H1 (cell line): ENCODE results near the gene MGMT. TPM values are rescaled to one million over a fixed set of nuclear protein-coding genes. Genes with fewer than 3 reads are reported as not detected.

Experiments used
- CTCF ChIA-PET: fragments of 300-600 bp; sonication (Branson Sonifier 250); formaldehyde crosslinking; loops from one replicate; lab custom pipeline; 2021; ENCODE audit not compliant: partially characterized antibody; lab: Charles Lee
- POLR2A ChIA-PET: fragments of 300-600 bp; sonication (Branson Sonifier 250); formaldehyde crosslinking; loops from one replicate; lab custom pipeline; 2021; ENCODE audit warnings: inconsistent platforms; ENCODE audit not compliant: partially characterized antibody; lab: Charles Lee
- DNase-seq, 2 experiments: peaks; one replicate each; pipeline versions ENCODE4 v3.0.0 to v3.0.0-alpha.2; 2010 to 2022; ENCODE audit warnings: low spot score in 2 of 2, low read depth in 1 of 2, mixed read lengths in 1 of 2
- FAIRE-seq: peaks from 2 replicates; lab custom pipeline; 2011; peaks lifted over from hg19 to GRCh38; lab: Jason Lieb, UNC
- H2AFZ ChIP-seq: 2 replicates; pipeline ENCODE4 v1.8.1; 2012; ENCODE audit warnings: low read length, inconsistent platforms
- H2AK5ac ChIP-seq: 2 replicates; pipeline ENCODE4 v1.6.1; 2013; ENCODE audit warnings: low read depth, low read length
- H2BK120ac ChIP-seq: replicated peaks from 2 replicates; pipeline ENCODE3; 2013; ENCODE audit warnings: low read depth, low read length, inconsistent platforms
- H2BK12ac ChIP-seq: 2 replicates; pipeline ENCODE4 v1.6.1; 2013; ENCODE audit warnings: low read depth, low read length
- H2BK15ac ChIP-seq: 2 replicates; pipeline ENCODE4 v1.6.1; 2013; ENCODE audit warnings: low read length
- H2BK20ac ChIP-seq: 2 replicates; pipeline ENCODE4 v1.6.1; 2013; ENCODE audit warnings: low read length
- H2BK5ac ChIP-seq: 2 replicates; pipeline ENCODE4 v1.6.1; 2013; ENCODE audit warnings: low read depth, low read length
- H3K14ac ChIP-seq: 2 replicates; pipeline ENCODE4 v1.6.1; 2013; ENCODE audit warnings: inconsistent platforms; ENCODE audit not compliant: insufficient read length
- H3K18ac ChIP-seq: 2 replicates; pipeline ENCODE4 v1.6.1; 2013; ENCODE audit warnings: low read length; ENCODE audit errors: extremely low read depth
- H3K23ac ChIP-seq: 2 replicates; pipeline ENCODE4 v1.6.1; 2013; ENCODE audit warnings: inconsistent platforms; ENCODE audit not compliant: insufficient read length
- H3K23me2 ChIP-seq: 2 replicates; pipeline ENCODE4 v1.6.1; 2013; ENCODE audit warnings: low read depth, low read length
- H3K27ac ChIP-seq: 2 replicates; pipeline ENCODE4 v1.6.1; 2011; ENCODE audit warnings: low read depth, low read length, inconsistent platforms
- H3K27me3 ChIP-seq, 4 experiments: replicated peaks in 1 of 4; 1 replicate in 1 of 4; 2 replicates in 3 of 4; pipeline versions ENCODE4 v1.6.1 to v1.8.1; 2011 to 2013; ENCODE audit warnings: low read length in 3 of 4, mild to moderate bottlenecking in 3 of 4, inconsistent platforms in 2 of 4, mixed read lengths in 2 of 4, moderate library complexity in 1 of 4; ENCODE audit not compliant: control insufficient read depth in 3 of 4, insufficient read depth in 3 of 4; ENCODE audit errors: extremely low read depth in 1 of 4
- H3K36me3 ChIP-seq, 4 experiments: 2 replicates each; pipeline versions ENCODE4 v1.6.1 to v1.8.1; 2011 to 2013; ENCODE audit warnings: mild to moderate bottlenecking in 4 of 4, low read length in 3 of 4, moderate library complexity in 2 of 4, control low read depth in 1 of 4, inconsistent platforms in 1 of 4; ENCODE audit not compliant: insufficient read depth in 4 of 4, control insufficient read depth in 2 of 4
- H3K4ac ChIP-seq: replicated peaks from 2 replicates; pipeline ENCODE3; 2013; ENCODE audit warnings: low read length, low read depth, mixed read lengths, inconsistent platforms; ENCODE audit not compliant: insufficient read length
- H3K4me1 ChIP-seq, 4 experiments: replicated peaks in 1 of 4; 1 replicate in 1 of 4; 2 replicates in 3 of 4; pipeline versions ENCODE4 v1.6.1 to v1.8.1; 2011 to 2013; ENCODE audit warnings: low read length in 3 of 4, inconsistent platforms in 2 of 4, mixed read lengths in 1 of 4; ENCODE audit not compliant: insufficient read depth in 4 of 4, control insufficient read depth in 3 of 4
- H3K4me2 ChIP-seq, 2 experiments: 2 replicates each; pipeline versions ENCODE4 v1.6.1 to v1.8.1; 2011 to 2013; ENCODE audit warnings: low read depth in 2 of 2, low read length in 2 of 2, control low read depth in 1 of 2, inconsistent platforms in 1 of 2, mild to moderate bottlenecking in 1 of 2; ENCODE audit not compliant: insufficient read depth in 1 of 2
- H3K4me3 ChIP-seq, 4 experiments: fragments of 200-600, 300-600 bp in 1 of 4; sonication (generic), shearing (Covaris generic), sonication (Bioruptor Twin) in 1 of 4; 2 replicates each; pipeline versions ENCODE4 v1.5.1 to v1.8.1; 2011 to 2016; ENCODE audit warnings: low read length in 4 of 4, low read depth in 3 of 4, control low read depth in 2 of 4, inconsistent platforms in 2 of 4, mild to moderate bottlenecking in 2 of 4, mixed read lengths in 1 of 4, moderate library complexity in 1 of 4; ENCODE audit not compliant: insufficient read depth in 2 of 4; ENCODE audit errors: extremely low read depth in 1 of 4
- H3K56ac ChIP-seq: replicated peaks from 2 replicates; pipeline ENCODE3; 2013; ENCODE audit warnings: low read depth, mild to moderate bottlenecking, mixed read lengths, low read length, inconsistent platforms; ENCODE audit not compliant: insufficient read length
- H3K79me1 ChIP-seq: 2 replicates; pipeline ENCODE4 v1.6.1; 2013; ENCODE audit warnings: low read depth, low read length, control low read depth
- H3K79me2 ChIP-seq, 2 experiments: 2 replicates each; pipeline versions ENCODE4 v1.6.1 to v1.8.1; 2012 to 2013; ENCODE audit warnings: low read length in 2 of 2, mild to moderate bottlenecking in 2 of 2, inconsistent platforms in 1 of 2; ENCODE audit not compliant: insufficient read depth in 2 of 2, control insufficient read depth in 1 of 2
- H3K9ac ChIP-seq, 4 experiments: replicated peaks in 1 of 4; 1 replicate in 1 of 4; 2 replicates in 3 of 4; pipeline versions ENCODE4 v1.6.1 to v1.8.1; 2011 to 2013; ENCODE audit warnings: low read depth in 3 of 4, low read length in 3 of 4, control low read depth in 2 of 4, mild to moderate bottlenecking in 2 of 4, moderate library complexity in 2 of 4, inconsistent platforms in 1 of 4; ENCODE audit errors: extremely low read depth in 1 of 4
- H3K9me3 ChIP-seq, 2 experiments: 2 replicates each; pipeline versions ENCODE4 v1.6.1 to v1.8.1; 2012 to 2013; ENCODE audit warnings: mild to moderate bottlenecking in 2 of 2, moderate library complexity in 2 of 2, control low read depth in 1 of 2, inconsistent platforms in 1 of 2, low read depth in 1 of 2, low read length in 1 of 2, mixed read lengths in 1 of 2; ENCODE audit not compliant: insufficient read depth in 2 of 2
- H4K20me1 ChIP-seq, 2 experiments: replicated peaks in 1 of 2; 2 replicates each; pipeline versions ENCODE3 to v1.8.1; 2011 to 2013; ENCODE audit warnings: inconsistent platforms in 2 of 2, low read length in 2 of 2, mild to moderate bottlenecking in 1 of 2; ENCODE audit not compliant: insufficient read depth in 2 of 2, control insufficient read depth in 1 of 2
- H4K5ac ChIP-seq: 2 replicates; pipeline ENCODE4 v1.6.1; 2013; ENCODE audit warnings: low read length, low read depth, mixed read lengths, inconsistent platforms; ENCODE audit not compliant: insufficient read length
- H4K8ac ChIP-seq: 2 replicates; pipeline ENCODE4 v1.8.0; 2013; ENCODE audit warnings: mild to moderate bottlenecking, moderate library complexity, low read length, inconsistent platforms; ENCODE audit not compliant: insufficient read depth; ENCODE audit errors: extremely low read depth
- H4K91ac ChIP-seq: replicated peaks from 2 replicates; pipeline ENCODE3; 2013; ENCODE audit warnings: low read length, mixed read lengths, inconsistent platforms; ENCODE audit not compliant: insufficient read length
- BCL11A ChIP-seq, 2 experiments: IDR thresholded peaks; one replicate each; pipeline ENCODE4 v1.6.1; 2011; ENCODE audit warnings: low read depth in 2 of 2, low read length in 2 of 2, mild to moderate bottlenecking in 2 of 2
- GABPA ChIP-seq: IDR thresholded peaks from 2 replicates; pipeline ENCODE4 v1.6.1; 2011; ENCODE audit warnings: mild to moderate bottlenecking, low read length, moderate library complexity, borderline replicate concordance; ENCODE audit not compliant: insufficient read depth
- KDM5A ChIP-seq: fragments of 200-600 bp; IDR thresholded peaks from 2 replicates; pipeline ENCODE4 v1.7.1; 2012; ENCODE audit warnings: mild to moderate bottlenecking, low read length, inconsistent platforms, mixed read lengths
- RXRA ChIP-seq: IDR thresholded peaks from 2 replicates; pipeline ENCODE4 v1.6.1; 2011; ENCODE audit warnings: low read depth, mild to moderate bottlenecking, low read length, moderate library complexity; ENCODE audit not compliant: insufficient read depth
- SP2 ChIP-seq: IDR thresholded peaks from 2 replicates; pipeline ENCODE4 v1.6.1; 2012; ENCODE audit warnings: mild to moderate bottlenecking, low read length, inconsistent platforms
- TAF1 ChIP-seq: IDR thresholded peaks from 2 replicates; pipeline ENCODE4 v1.6.1; 2011; ENCODE audit warnings: mild to moderate bottlenecking, low read depth, low read length
- ZNF274 ChIP-seq: IDR thresholded peaks from 2 replicates; pipeline ENCODE4 v1.7.0; 2012; ENCODE audit warnings: low read length, borderline replicate concordance; ENCODE audit errors: extremely low read depth
- WGBS, 2 experiments: shearing (Covaris generic) in 1 of 2; methylation state at CpG; one replicate each; pipeline versions ENCODE4 v1.1.6 to v1.1.7; 2013 to 2015; ENCODE audit warnings: low lambda C conversion rate in 2 of 2, mixed read lengths in 2 of 2, inconsistent platforms in 1 of 2, low coverage in 1 of 2, missing lambda C conversion rate in 1 of 2; ENCODE audit not compliant: insufficient replicate concordance in 2 of 2, insufficient coverage in 1 of 2, insufficient read length in 1 of 2; ENCODE audit errors: extremely low coverage in 1 of 2, missing lambda C conversion rate in 1 of 2; 5-methylcytosine and 5-hydroxymethylcytosine counted together
- polyA plus RNA-seq, 7 experiments: library from polyadenylated mRNA; depleted of rRNA in 3 of 7; stranded (reverse) in 5 of 7; unstranded in 2 of 7; fragments of >200 nt in 5 of 7; fragments of 200-250 nt in 2 of 7; gene quantifications; 1 replicate in 5 of 7; 2 replicates in 1 of 7; 4 replicates in 1 of 7; pipeline versions ENCODE4 v1.2.1 to v1.2.3, GENCODE V29; 2011 to 2013; ENCODE audit warnings: missing spikeins in 2 of 7, mixed read lengths in 2 of 7
- total RNA-seq: library from RNA; stranded (reverse); fragmentation: NEBNext Ultra II Directional; extraction: Animal tissue kit (Norgen Biotek cat#: 25700); gene quantifications from 2 replicates; pipeline ENCODE4 v1.2.1, GENCODE V29; 2021

Gene MGMT
- total and polyA plus RNA-seq, 2 of the 8 experiments (the other 6 are each of a cell fraction or from before 2014, with no cell fraction given) = 9.9 to 10.7 TPM

- Histone ChIP-seq H3K18ac (no peak overlapping the region), H3K4me3 (no peak overlapping the region), H3K4me1 (no peaks in the 10 kb centered on the region), H3K56ac (no peak overlapping the region), H3K4me2 (no peak overlapping the region), H4K8ac (no peak overlapping the region), H4K20me1 (peaks cover 0 to 1% of the 10 kb centered on the region in 2 experiments), H3K9me3 (no peaks in the 10 kb centered on the region), H3K36me3 (no peaks in the 10 kb centered on the region), H2BK15ac (no peak overlapping the region), H3K9ac (no peak overlapping the region), H3K27me3 (no peaks in the 10 kb centered on the region), H2AK5ac (no peak overlapping the region), H2BK120ac (no peak overlapping the region), H2BK5ac (no peak overlapping the region), H3K27ac (no peak overlapping the region), H3K4ac (no peak overlapping the region), H3K23ac (no peak overlapping the region), H3K14ac (no peak overlapping the region), H2BK20ac (no peak overlapping the region), H4K91ac (no peak overlapping the region), H3K23me2 (no peaks in the 10 kb centered on the region; the same call in 1 of the 2 replicates), H3K79me1 (no peaks in the 10 kb centered on the region), H2BK12ac (no peak overlapping the region), H3K79me2 (no peaks in the 10 kb centered on the region), H2AFZ (no peak overlapping the region), H4K5ac (no peak overlapping the region)
- TF ChIP-seq TAF1 = no peak
- no peak for TF ChIP-seq KDM5A
- TF ChIP-seq ZNF274 = no peak
- TF ChIP-seq RXRA = no peak
- TF ChIP-seq SP2 = no peak
- TF ChIP-seq GABPA = no peak
- no peak for TF ChIP-seq BCL11A (IDR thresholded peaks at IDR 0.05; ENCODE audit: low read depth in 2 of 2, low read length in 2 of 2)
- CTCF ChIA-PET = interaction anchor here (1.4 to 3.1 kb wide), 4 partner anchors 15 to 186 kb away, joined by 5 to 10 read pairs (median 6); no protein-coding TSS in a partner anchor
- no peak for FAIRE-seq
- 88% methylated on average over 16 of the region's 16 CpGs; no CpG with 5 or more reads in 1 of the 2 experiments for WGBS, 2 experiments
- no peak for DNase-seq
- POLR2A ChIA-PET = no interaction called here
Measured at GRCh38 chr10:129785536-129785981, 318.5 kb downstream of the MGMT start.
